WERI-Rb-1 (cell line): ENCODE data around the gene NPR1.

ENCODE experiments used
- DNase-seq: peaks from one replicate; pipeline ENCODE4 v3.0.0-alpha.2; 2020
- H3K27ac ChIP-seq: fragments of 250-450 bp; sonication (Bioruptor Pico); 2 replicates; pipeline ENCODE4 v1.5.1; 2020; ENCODE audit warnings: mild to moderate bottlenecking, moderate library complexity
- H3K27me3 ChIP-seq: fragments of 250-450 bp; sonication (Bioruptor Pico); 2 replicates; pipeline ENCODE4 v1.5.1; 2021; ENCODE audit warnings: mild to moderate bottlenecking, low read depth, moderate library complexity; ENCODE audit not compliant: insufficient read depth, severe bottlenecking
- H3K36me3 ChIP-seq: fragments of 250-450 bp; sonication (Bioruptor Pico); 2 replicates; pipeline ENCODE4 v1.5.1; 2020; ENCODE audit warnings: mild to moderate bottlenecking, moderate library complexity
- H3K4me3 ChIP-seq: 2 replicates; pipeline ENCODE4 v1.5.1; 2011; ENCODE audit warnings: low read depth, mild to moderate bottlenecking, control low read depth, low read length
- H3K9me3 ChIP-seq: fragments of 250-450 bp; sonication (Bioruptor Pico); 2 replicates; pipeline ENCODE4 v1.5.1; 2021; ENCODE audit warnings: mild to moderate bottlenecking, moderate library complexity; ENCODE audit not compliant: severe bottlenecking
- TF ChIP-seq, protein P1 (sequence below): IDR thresholded peaks from 2 replicates; pipeline ENCODE4 v1.5.1; 2011; ENCODE audit warnings: low read depth, mild to moderate bottlenecking, control low read depth, inconsistent platforms, low read length

Gene NPR1

DNA sequence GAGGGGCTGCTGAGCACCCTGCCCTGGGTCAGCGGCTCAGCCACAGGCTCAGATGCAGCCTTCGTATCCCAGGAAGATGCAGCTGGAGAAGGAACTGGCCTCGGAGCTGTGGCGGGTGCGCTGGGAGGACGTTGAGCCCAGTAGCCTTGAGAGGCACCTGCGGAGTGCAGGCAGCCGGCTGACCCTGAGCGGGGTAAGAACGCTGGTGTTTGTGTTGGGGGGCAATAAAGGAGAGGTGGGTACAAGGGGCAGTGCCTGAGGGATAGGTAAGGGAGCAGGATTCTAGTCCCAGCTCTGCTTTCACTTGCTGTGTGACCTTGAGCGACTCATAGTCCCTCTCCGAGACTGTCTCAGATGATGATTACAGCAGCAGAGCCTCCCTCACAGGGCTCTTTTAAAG lies 6.4 kb downstream of the NPR1 start:
- Histone ChIP-seq H3K36me3 (no peaks in the 10 kb centered on the region), H3K27me3 (peaks cover 22% of the 10 kb centered on the region), H3K4me3 (no peak overlapping the region), H3K9me3 (no peaks in the 10 kb centered on the region), H3K27ac (no peak overlapping the region)
- TF ChIP-seq, protein P1, sequence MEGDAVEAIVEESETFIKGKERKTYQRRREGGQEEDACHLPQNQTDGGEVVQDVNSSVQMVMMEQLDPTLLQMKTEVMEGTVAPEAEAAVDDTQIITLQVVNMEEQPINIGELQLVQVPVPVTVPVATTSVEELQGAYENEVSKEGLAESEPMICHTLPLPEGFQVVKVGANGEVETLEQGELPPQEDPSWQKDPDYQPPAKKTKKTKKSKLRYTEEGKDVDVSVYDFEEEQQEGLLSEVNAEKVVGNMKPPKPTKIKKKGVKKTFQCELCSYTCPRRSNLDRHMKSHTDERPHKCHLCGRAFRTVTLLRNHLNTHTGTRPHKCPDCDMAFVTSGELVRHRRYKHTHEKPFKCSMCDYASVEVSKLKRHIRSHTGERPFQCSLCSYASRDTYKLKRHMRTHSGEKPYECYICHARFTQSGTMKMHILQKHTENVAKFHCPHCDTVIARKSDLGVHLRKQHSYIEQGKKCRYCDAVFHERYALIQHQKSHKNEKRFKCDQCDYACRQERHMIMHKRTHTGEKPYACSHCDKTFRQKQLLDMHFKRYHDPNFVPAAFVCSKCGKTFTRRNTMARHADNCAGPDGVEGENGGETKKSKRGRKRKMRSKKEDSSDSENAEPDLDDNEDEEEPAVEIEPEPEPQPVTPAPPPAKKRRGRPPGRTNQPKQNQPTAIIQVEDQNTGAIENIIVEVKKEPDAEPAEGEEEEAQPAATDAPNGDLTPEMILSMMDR, result no peak
- no peak for DNase-seq

DNA sequence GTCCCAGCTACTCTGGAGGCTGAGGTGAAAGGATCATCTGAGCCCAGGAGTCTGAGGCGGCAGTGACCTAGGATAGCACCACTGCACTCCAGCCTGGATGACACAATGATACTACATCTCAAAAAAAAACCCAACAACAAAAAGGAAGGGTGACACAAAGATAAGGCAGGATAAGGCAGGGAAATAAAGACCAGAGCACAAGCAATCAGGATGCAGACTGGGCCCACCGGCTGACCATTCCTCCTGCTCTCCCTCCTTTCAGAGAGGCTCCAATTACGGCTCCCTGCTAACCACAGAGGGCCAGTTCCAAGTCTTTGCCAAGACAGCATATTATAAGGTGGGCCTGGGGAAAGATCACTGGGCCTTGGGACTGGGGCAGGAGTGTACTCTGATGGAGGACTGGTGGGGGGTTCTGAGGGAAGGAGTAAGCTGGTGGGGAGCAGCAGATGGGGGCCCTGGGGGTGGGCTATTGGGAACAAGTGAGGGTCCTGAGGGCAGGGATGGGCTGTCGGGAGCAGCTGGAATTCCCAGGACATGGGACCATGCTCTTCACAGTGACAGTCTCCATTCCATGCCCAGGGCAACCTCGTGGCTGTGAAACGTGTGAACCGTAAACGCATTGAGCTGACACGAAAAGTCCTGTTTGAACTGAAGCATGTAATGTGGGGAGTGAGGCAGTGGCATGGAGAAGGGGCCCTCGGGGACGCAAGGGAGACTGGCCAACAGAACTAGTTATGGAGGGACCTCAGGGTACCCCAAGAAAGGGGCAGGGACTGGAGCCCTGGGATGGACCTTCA lies 7.3 kb downstream of the NPR1 start:
- Histone ChIP-seq H3K9me3 (no peaks in the 10 kb centered on the region), H3K4me3 (no peak overlapping the region), H3K27ac (no peak overlapping the region), H3K36me3 (no peaks in the 10 kb centered on the region), H3K27me3 (peaks cover 14% of the 10 kb centered on the region)
- no peak for DNase-seq
- TF ChIP-seq, protein P1, result no peak

DNA sequence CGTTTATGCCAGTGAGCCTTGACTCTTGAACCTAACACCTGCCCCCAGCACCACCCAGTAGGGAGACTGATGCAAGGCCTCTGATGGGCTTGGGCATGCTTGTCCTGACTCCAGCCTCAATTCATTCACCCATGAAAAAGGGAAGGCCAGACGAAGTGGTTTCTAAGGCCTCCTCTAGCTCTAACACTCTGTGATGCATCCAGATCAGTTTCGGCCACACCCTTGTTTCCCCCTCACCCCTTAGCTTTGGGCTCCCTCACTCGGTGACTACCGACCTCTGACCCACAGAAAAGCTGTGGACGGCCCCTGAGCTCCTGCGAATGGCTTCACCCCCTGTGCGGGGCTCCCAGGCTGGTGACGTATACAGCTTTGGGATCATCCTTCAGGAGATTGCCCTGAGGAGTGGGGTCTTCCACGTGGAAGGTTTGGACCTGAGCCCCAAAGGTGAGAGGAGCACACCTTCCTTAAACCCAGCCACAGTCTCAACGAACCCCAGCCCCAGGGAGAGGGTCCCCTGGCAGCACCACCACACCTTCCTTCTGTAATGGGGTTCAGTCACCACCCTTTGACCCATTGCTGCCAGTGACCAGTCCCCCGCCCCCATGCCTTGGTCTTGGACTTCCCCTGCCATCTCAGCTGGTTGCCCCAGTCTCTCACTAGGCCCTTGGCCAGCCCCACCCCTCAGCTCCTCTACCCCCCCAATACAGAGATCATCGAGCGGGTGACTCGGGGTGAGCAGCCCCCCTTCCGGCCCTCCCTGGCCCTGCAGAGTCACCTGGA lies 9.0 kb downstream of the NPR1 start:
- H3K27me3 ChIP-seq, result peaks cover 2% of the 10 kb centered on the region
- TF ChIP-seq, protein P1, result no peak
- no peak for DNase-seq
- no peak overlapping the region for H3K4me3 ChIP-seq
- no peaks in the 10 kb centered on the region for H3K9me3 ChIP-seq
- H3K36me3 ChIP-seq, result no peaks in the 10 kb centered on the region
- no peak overlapping the region for H3K27ac ChIP-seq

DNA sequence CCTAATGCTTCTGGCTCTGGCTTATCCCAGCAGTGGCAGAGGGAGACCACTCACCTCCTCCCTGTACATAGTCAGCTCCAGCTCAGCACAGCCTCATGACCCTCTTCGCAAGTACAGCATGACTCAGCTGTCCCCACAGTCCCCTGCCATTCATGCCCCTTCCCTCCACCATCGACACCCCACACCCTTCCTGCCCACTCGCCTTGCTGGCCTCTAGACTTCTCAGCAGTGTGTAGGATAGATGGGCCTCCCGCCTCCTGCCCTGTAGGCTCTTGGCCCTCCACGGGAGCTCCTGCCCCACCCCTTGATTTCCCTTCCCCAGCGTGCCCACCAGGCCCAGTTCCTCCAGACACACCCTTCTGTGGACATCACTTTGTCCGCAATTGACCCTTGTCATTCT lies 9.8 kb downstream of the NPR1 start:
- H3K36me3 ChIP-seq, result no peaks in the 10 kb centered on the region
- no peak for DNase-seq
- no peaks in the 10 kb centered on the region for H3K27me3 ChIP-seq
- no peak overlapping the region for H3K27ac ChIP-seq
- TF ChIP-seq, protein P1, result no peak
- H3K4me3 ChIP-seq, result no peak overlapping the region
- no peaks in the 10 kb centered on the region for H3K9me3 ChIP-seq

DNA sequence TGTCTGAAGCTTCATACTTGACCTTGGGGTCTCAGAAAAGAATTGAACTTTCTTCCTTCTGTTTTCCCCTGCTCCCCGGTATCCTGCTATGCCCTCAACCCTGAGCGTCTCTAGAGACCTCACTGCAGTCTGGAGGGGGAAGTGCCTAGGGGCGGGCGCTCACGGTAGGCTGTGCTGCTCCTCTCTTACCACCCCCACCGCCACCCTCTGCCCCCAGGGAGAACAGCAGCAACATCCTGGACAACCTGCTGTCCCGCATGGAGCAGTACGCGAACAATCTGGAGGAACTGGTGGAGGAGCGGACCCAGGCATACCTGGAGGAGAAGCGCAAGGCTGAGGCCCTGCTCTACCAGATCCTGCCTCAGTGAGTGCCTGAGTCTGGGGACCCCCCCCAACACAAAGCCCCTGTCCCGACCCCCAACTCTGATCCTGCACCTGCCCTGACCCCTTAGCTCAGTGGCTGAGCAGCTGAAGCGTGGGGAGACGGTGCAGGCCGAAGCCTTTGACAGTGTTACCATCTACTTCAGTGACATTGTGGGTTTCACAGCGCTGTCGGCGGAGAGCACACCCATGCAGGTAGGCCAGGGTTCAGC lies 10.3 kb downstream of the NPR1 start:
- DNase-seq, result no peak
- Histone ChIP-seq H3K36me3 (no peaks in the 10 kb centered on the region), H3K9me3 (no peaks in the 10 kb centered on the region), H3K4me3 (no peak overlapping the region), H3K27me3 (no peaks in the 10 kb centered on the region), H3K27ac (no peak overlapping the region)
- TF ChIP-seq, protein P1, result no peak
